ENCODE data around the gene SNIP1.

- TF ChIP-seq, protein P1, sequence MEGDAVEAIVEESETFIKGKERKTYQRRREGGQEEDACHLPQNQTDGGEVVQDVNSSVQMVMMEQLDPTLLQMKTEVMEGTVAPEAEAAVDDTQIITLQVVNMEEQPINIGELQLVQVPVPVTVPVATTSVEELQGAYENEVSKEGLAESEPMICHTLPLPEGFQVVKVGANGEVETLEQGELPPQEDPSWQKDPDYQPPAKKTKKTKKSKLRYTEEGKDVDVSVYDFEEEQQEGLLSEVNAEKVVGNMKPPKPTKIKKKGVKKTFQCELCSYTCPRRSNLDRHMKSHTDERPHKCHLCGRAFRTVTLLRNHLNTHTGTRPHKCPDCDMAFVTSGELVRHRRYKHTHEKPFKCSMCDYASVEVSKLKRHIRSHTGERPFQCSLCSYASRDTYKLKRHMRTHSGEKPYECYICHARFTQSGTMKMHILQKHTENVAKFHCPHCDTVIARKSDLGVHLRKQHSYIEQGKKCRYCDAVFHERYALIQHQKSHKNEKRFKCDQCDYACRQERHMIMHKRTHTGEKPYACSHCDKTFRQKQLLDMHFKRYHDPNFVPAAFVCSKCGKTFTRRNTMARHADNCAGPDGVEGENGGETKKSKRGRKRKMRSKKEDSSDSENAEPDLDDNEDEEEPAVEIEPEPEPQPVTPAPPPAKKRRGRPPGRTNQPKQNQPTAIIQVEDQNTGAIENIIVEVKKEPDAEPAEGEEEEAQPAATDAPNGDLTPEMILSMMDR (IDR thresholded peaks at IDR 0.05), result no peak
- TF ChIP-seq EP300 (IDR thresholded peaks at IDR 0.05) (no peak), POLR2A (IDR thresholded peaks at IDR 0.05) (no peak), POLR2AphosphoS5 (IDR thresholded peaks at IDR 0.05) (no peak)
These were observed 9.1 kb downstream of the SNIP1 start for GRCh38 chr1:37545019-37545418.
